GM06990 (cell line): ENCODE results near the gene SYPL2.

ENCODE experiments used
- DNase-seq: peaks from one replicate; pipeline ENCODE4 v3.0.0-alpha.2; 2011; ENCODE audit not compliant: insufficient read length; ENCODE audit errors: extremely low read depth
- H3K27me3 ChIP-seq: replicated peaks from 2 replicates; pipeline ENCODE4 v1.6.0; 2011; ENCODE audit warnings: low read length; ENCODE audit not compliant: control insufficient read depth, insufficient read depth
- H3K36me3 ChIP-seq: 2 replicates; pipeline ENCODE4 v1.5.1; 2011; ENCODE audit warnings: low read length; ENCODE audit not compliant: control insufficient read depth, insufficient read depth
- H3K4me3 ChIP-seq: replicated peaks from 2 replicates; pipeline ENCODE4 v1.5.1; 2011; ENCODE audit warnings: low read depth, mild to moderate bottlenecking, control low read depth, low read length
- CTCF ChIP-seq: IDR thresholded peaks from 2 replicates; pipeline ENCODE4 v1.5.1; 2011; ENCODE audit warnings: low read length, control low read depth, mild to moderate bottlenecking, inconsistent platforms; ENCODE audit not compliant: insufficient read depth, poor library complexity, severe bottlenecking

Gene SYPL2

GRCh38 chr1:109523706-109524105 lies 57.4 kb downstream of the SYPL2 start:
- no peak for DNase-seq
- no peak for TF ChIP-seq CTCF
- Histone ChIP-seq H3K36me3 (no peaks in the 10 kb centered on the region), H3K27me3 (no peaks in the 10 kb centered on the region), H3K4me3 (no peak overlapping the region)

GRCh38 chr1:109527098-109527811 lies 60.9 kb downstream of the SYPL2 start:
- no peak for TF ChIP-seq CTCF
- no peaks in the 10 kb centered on the region for H3K27me3 ChIP-seq
- no peaks in the 10 kb centered on the region for H3K36me3 ChIP-seq
- no peak overlapping the region for H3K4me3 ChIP-seq
- peak; percentile 58 for DNase-seq

GRCh38 chr1:109527846-109528695 lies 61.7 kb downstream of the SYPL2 start:
- no peak for DNase-seq
- Histone ChIP-seq H3K27me3 (no peaks in the 10 kb centered on the region), H3K36me3 (no peaks in the 10 kb centered on the region), H3K4me3 (no peak overlapping the region)
- TF ChIP-seq CTCF = no peak

GRCh38 chr1:109528712-109529111 lies 62.4 kb downstream of the SYPL2 start:
- no peak overlapping the region for H3K4me3 ChIP-seq
- TF ChIP-seq CTCF = no peak
- no peaks in the 10 kb centered on the region for H3K27me3 ChIP-seq
- H3K36me3 ChIP-seq = no peaks in the 10 kb centered on the region
- no peak for DNase-seq

- no peaks in the 10 kb centered on the region for H3K27me3 ChIP-seq
- DNase-seq = no peak
- no peaks in the 10 kb centered on the region for H3K36me3 ChIP-seq
- no peak overlapping the region for H3K4me3 ChIP-seq
- TF ChIP-seq CTCF = no peak
Observed at GRCh38 chr1:109529881-109530456, 63.6 kb downstream of the SYPL2 start.
